Measurements from ENCODE around the gene OSMR. TPM values are rescaled to one million over a fixed set of nuclear protein-coding genes. Genes with fewer than 3 reads are reported as not detected.

OSMR gene
- total RNA-seq, 4 donors from 2014 or later = 23.8 to 87.6 (median 30.3) TPM

- Histone ChIP-seq H3K27ac (no peak overlapping the region), H3K4me3 (no peak overlapping the region), H3K4me1 (no peaks in the 10 kb centered on the region), H3K36me3 (no peaks in the 10 kb centered on the region), H3K9me3 (no peaks in the 10 kb centered on the region), H3K27me3 (no peaks in the 10 kb centered on the region)
- DNase-seq = no peak
- no peak for TF ChIP-seq POLR2A (IDR thresholded peaks at IDR 0.05)
- TF ChIP-seq, protein P1, sequence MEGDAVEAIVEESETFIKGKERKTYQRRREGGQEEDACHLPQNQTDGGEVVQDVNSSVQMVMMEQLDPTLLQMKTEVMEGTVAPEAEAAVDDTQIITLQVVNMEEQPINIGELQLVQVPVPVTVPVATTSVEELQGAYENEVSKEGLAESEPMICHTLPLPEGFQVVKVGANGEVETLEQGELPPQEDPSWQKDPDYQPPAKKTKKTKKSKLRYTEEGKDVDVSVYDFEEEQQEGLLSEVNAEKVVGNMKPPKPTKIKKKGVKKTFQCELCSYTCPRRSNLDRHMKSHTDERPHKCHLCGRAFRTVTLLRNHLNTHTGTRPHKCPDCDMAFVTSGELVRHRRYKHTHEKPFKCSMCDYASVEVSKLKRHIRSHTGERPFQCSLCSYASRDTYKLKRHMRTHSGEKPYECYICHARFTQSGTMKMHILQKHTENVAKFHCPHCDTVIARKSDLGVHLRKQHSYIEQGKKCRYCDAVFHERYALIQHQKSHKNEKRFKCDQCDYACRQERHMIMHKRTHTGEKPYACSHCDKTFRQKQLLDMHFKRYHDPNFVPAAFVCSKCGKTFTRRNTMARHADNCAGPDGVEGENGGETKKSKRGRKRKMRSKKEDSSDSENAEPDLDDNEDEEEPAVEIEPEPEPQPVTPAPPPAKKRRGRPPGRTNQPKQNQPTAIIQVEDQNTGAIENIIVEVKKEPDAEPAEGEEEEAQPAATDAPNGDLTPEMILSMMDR (IDR thresholded peaks at IDR 0.05) = no peak
- intact Hi-C loops (cut with DNase I; ENCODE audit: low total_unique reads) = no loop called here
Measured at GRCh38 chr5:38830521-38831051, 15.2 kb upstream of the OSMR start.

DNA sequence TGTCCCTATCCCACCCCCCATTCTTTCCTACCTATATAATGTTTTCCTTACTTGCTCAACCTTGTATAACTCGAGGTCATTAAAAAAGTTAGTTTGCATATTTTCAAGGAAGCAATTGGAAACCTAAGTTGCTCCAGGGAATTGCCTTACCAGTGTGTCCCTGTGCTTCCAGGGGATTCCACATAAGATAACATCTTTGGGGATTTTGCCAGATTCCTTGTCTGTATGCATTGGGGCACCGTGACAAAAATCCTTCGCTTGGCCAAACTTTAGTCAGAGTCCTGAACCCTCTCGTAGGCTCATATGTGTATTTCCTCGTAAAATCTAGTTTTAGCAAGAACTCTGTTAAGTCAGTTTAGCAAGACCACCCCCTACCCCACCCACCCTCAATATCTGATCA, 14.7 kb upstream of the OSMR start:
- no peak for TF ChIP-seq POLR2A (IDR thresholded peaks at IDR 0.05)
- TF ChIP-seq, protein P1 (IDR thresholded peaks at IDR 0.05) = no peak
- Histone ChIP-seq H3K4me3 (no peak overlapping the region), H3K4me1 (no peaks in the 10 kb centered on the region), H3K9me3 (no peaks in the 10 kb centered on the region), H3K27me3 (no peaks in the 10 kb centered on the region), H3K27ac (no peak overlapping the region), H3K36me3 (no peaks in the 10 kb centered on the region)
- intact Hi-C loops (cut with DNase I; ENCODE audit: low total_unique reads) = no loop called here
- DNase-seq = no peak

GRCh38 chr5:38831909-38832308, 13.9 kb upstream of the OSMR start:
- Histone ChIP-seq H3K4me1 (no peaks in the 10 kb centered on the region), H3K27me3 (no peaks in the 10 kb centered on the region), H3K27ac (no peak overlapping the region), H3K4me3 (no peak overlapping the region), H3K36me3 (no peaks in the 10 kb centered on the region), H3K9me3 (no peaks in the 10 kb centered on the region)
- intact Hi-C loops (cut with DNase I; ENCODE audit: low total_unique reads) = no loop called here
- TF ChIP-seq, protein P1 (IDR thresholded peaks at IDR 0.05) = peak in 3 of 4 experiments; percentile 24 to 77 (median 42)
- no peak for TF ChIP-seq POLR2A (IDR thresholded peaks at IDR 0.05)
- DNase-seq = no peak

DNA sequence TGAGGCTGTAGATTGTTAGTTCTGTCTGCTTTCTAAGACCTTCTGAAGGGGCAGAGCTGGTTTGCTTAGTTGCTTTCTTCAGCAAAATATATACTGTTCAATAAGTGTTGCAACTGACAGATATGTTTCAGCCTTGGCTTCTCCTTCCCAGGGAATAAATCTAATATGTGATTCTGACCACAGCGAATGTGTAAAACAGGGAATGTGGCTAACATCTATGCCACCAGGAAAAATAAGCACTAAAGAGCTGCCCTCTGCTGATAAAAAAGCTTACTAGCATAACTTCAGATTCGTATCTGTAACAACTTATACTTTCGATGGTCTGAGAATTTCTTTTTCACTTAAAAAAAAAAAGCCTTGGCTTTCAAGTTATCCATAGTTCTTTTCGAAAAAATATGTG, 13.0 kb upstream of the OSMR start:
- Histone ChIP-seq H3K27ac (no peak overlapping the region), H3K4me1 (no peaks in the 10 kb centered on the region), H3K4me3 (no peak overlapping the region), H3K27me3 (no peaks in the 10 kb centered on the region), H3K36me3 (no peaks in the 10 kb centered on the region), H3K9me3 (no peaks in the 10 kb centered on the region)
- no peak for DNase-seq
- intact Hi-C loops (cut with DNase I; ENCODE audit: low total_unique reads) = no loop called here
- no peak for TF ChIP-seq POLR2A (IDR thresholded peaks at IDR 0.05)
- TF ChIP-seq, protein P1 (IDR thresholded peaks at IDR 0.05) = no peak

GRCh38 chr5:38835887-38836286, 9.9 kb upstream of the OSMR start:
- no peaks in the 10 kb centered on the region for H3K27me3 ChIP-seq
- no peak overlapping the region for H3K4me3 ChIP-seq
- no peak for DNase-seq
- no peaks in the 10 kb centered on the region for H3K4me1 ChIP-seq
- no peaks in the 10 kb centered on the region for H3K36me3 ChIP-seq
- no peak for TF ChIP-seq POLR2A (IDR thresholded peaks at IDR 0.05)
- TF ChIP-seq, protein P1 (IDR thresholded peaks at IDR 0.05) = no peak
- intact Hi-C loops (cut with DNase I; ENCODE audit: low total_unique reads) = no loop called here
- peak overlapping the region in 1 of 2 donors; percentile 43 for H3K27ac ChIP-seq
- H3K9me3 ChIP-seq = no peaks in the 10 kb centered on the region
